Right lobe of liver (tissue), 6 donors: ENCODE data around the gene GRIA4. TPM values are rescaled to one million over a fixed set of nuclear protein-coding genes. Genes with fewer than 3 reads are reported as not detected.

Experiments used
- ATAC-seq, 4 donors: fragments of 200-7000 bp; cut with Tn5 transposase; one replicate each; pipeline ENCODE4 v1.9.1; 2020; ENCODE audit warnings: mild to moderate bottlenecking in 4 of 4, moderate library complexity in 4 of 4
- DNase-seq, 3 donors: peaks; one replicate each; pipeline ENCODE4 v3.0.0-alpha.2; 2020
- H3K27ac ChIP-seq, 3 donors: fragments of 200-600 bp; one replicate each; pipeline ENCODE4 v1.8.0; 2022
- H3K27me3 ChIP-seq, 2 donors: fragments of 200-600 bp; one replicate each; pipeline ENCODE4 v1.8.0; 2022
- H3K36me3 ChIP-seq, 4 donors: fragments of 200-600 bp; sonication (generic) in 1 of 4; one replicate each; pipeline versions ENCODE4 v1.5.1 to v1.8.0; 2017 to 2022; ENCODE audit warnings: control low read depth in 1 of 4
- H3K4me1 ChIP-seq, 4 donors: fragments of 200-600 bp; sonication (generic) in 1 of 4; one replicate each; pipeline versions ENCODE4 v1.5.1 to v1.8.0; 2017 to 2022; ENCODE audit warnings: control low read depth in 1 of 4
- H3K4me3 ChIP-seq, 3 donors: fragments of 200-600 bp; one replicate each; pipeline ENCODE4 v1.8.0; 2022
- H3K9me3 ChIP-seq, 4 donors: fragments of 200-600 bp; sonication (generic) in 1 of 4; one replicate each; pipeline versions ENCODE4 v1.5.1 to v1.8.0; 2017 to 2022; ENCODE audit warnings: control low read depth in 1 of 4
- CTCF ChIP-seq, 4 donors: fragments of 200-600 bp in 3 of 4; fragments of 450-650 bp in 1 of 4; IDR thresholded peaks; one replicate each; pipeline versions ENCODE4 v1.5.1 to v1.8.0; 2016 to 2022; ENCODE audit warnings: antibody characterized with exemption in 4 of 4, mild to moderate bottlenecking in 2 of 4
- POLR2A ChIP-seq: fragments of 450-650 bp; IDR thresholded peaks from one replicate; pipeline ENCODE4 v1.6.1; 2017; ENCODE audit warnings: antibody characterized with exemption, mild to moderate bottlenecking
- WGBS: methylation state at CpG from one replicate; pipeline ENCODE4 v1.1.6; 2018; ENCODE audit warnings: low coverage, low lambda C conversion rate; ENCODE audit not compliant: insufficient coverage; ENCODE audit errors: missing lambda C conversion rate; 5-methylcytosine and 5-hydroxymethylcytosine counted together
- intact Hi-C, 2 donors: fragments of 100-400 bp; cut with DNase I; formaldehyde crosslinking; loops; one replicate each; pipeline versions ENCODE4 v1.11.2 to v1.14.1; 2022
- total RNA-seq, 6 experiments: library from RNA; depleted of rRNA in 2 of 6; stranded (reverse); fragments of >200 nt in 2 of 6; fragmentation: NEBNext Ultra II Directional in 3 of 6; extraction: Animal tissue kit (Norgen Biotek cat#: 25700) in 3 of 6; gene quantifications; one replicate each; pipeline versions ENCODE4 v1.1.0 to v1.2.4, GENCODE V29; 2016 to 2023
- donor health status: DM: no; HTN: yes; CAD: no.
- donor health status: DM: no; HTN: no; CAD: no.
- donor health status: DM: no; HTN: no; CAD: no.
- donor health status: DM: no; HTN: yes; CAD: no.
- donor health status: DM: no; HTN: yes; CAD: no.

GRIA4 gene
- total RNA-seq, 6 experiments from 2014 or later: 0.24 TPM; not detected in 5

GRCh38 chr11:106011481-106011880, 401.6 kb downstream of the GRIA4 start:
- intact Hi-C loops: no loop called here
- 74% methylated on average over 2 of the region's 2 CpGs for WGBS
- DNase-seq: no peak

GRCh38 chr11:106012744-106013143, 402.9 kb downstream of the GRIA4 start:
- no peak for DNase-seq
- H3K9me3 ChIP-seq: no peaks in the 10 kb centered on the region
- H3K4me1 ChIP-seq: no peaks in the 10 kb centered on the region
- no peak for ATAC-seq
- no peaks in the 10 kb centered on the region for H3K27me3 ChIP-seq
- H3K4me3 ChIP-seq: no peak overlapping the region
- no peak for TF ChIP-seq POLR2A
- no peak for TF ChIP-seq CTCF (IDR thresholded peaks at IDR 0.05)
- WGBS: 76% methylated on average over 3 of the region's 3 CpGs
- intact Hi-C loops: no loop called here
- H3K27ac ChIP-seq: no peak overlapping the region
- H3K36me3 ChIP-seq: peaks cover 0 to 21% (median 7%) of the 10 kb centered on the region in 4 donors

More at GRCh38 chr11:106011481-106011880, 401.6 kb downstream of the GRIA4 start:
- TF ChIP-seq POLR2A (no peak), CTCF (IDR thresholded peaks at IDR 0.05) (no peak)
- Histone ChIP-seq H3K27ac (no peak overlapping the region), H3K36me3 (peaks cover 0 to 21% (median 7%) of the 10 kb centered on the region in 4 donors), H3K27me3 (no peaks in the 10 kb centered on the region), H3K9me3 (no peaks in the 10 kb centered on the region), H3K4me1 (no peaks in the 10 kb centered on the region), H3K4me3 (no peak overlapping the region)
- no peak for ATAC-seq

- intact Hi-C loops: no loop called here
- Histone ChIP-seq H3K27me3 (no peaks in the 10 kb centered on the region), H3K9me3 (no peaks in the 10 kb centered on the region), H3K4me3 (no peak overlapping the region), H3K4me1 (no peaks in the 10 kb centered on the region), H3K27ac (peak overlapping the region in 1 of 3 donors; percentile 34), H3K36me3 (peaks cover 0 to 13% (median 7%) of the 10 kb centered on the region in 4 donors)
- DNase-seq (no peak), ATAC-seq (peak in 2 of 4 donors; percentile 40 to 65)
- TF ChIP-seq POLR2A: no peak
- TF ChIP-seq CTCF (IDR thresholded peaks at IDR 0.05): no peak
- WGBS: 34% methylated on average over 2 of the region's 2 CpGs
Measured at GRCh38 chr11:106014035-106014434, 404.2 kb downstream of the GRIA4 start.

- WGBS: 72% methylated on average over 2 of the region's 2 CpGs
- ATAC-seq (no peak), DNase-seq (no peak)
- H3K36me3 ChIP-seq: peaks cover 0 to 9% (median 5%) of the 10 kb centered on the region in 4 donors
- no peaks in the 10 kb centered on the region for H3K9me3 ChIP-seq
- no peaks in the 10 kb centered on the region for H3K4me1 ChIP-seq
- no peak for TF ChIP-seq POLR2A
- TF ChIP-seq CTCF (IDR thresholded peaks at IDR 0.05): no peak
- no peak overlapping the region for H3K27ac ChIP-seq
- H3K4me3 ChIP-seq: no peak overlapping the region
- intact Hi-C loops: no loop called here
- H3K27me3 ChIP-seq: no peaks in the 10 kb centered on the region
Measured at GRCh38 chr11:106014620-106015019, 404.7 kb downstream of the GRIA4 start.

- WGBS: 63% methylated on average over 2 of the region's 2 CpGs
- Histone ChIP-seq H3K27ac (no peak overlapping the region), H3K9me3 (no peaks in the 10 kb centered on the region), H3K4me3 (no peak overlapping the region), H3K4me1 (no peaks in the 10 kb centered on the region), H3K27me3 (no peaks in the 10 kb centered on the region), H3K36me3 (peaks cover 0 to 5% (median 3%) of the 10 kb centered on the region in 4 donors)
- TF ChIP-seq CTCF (IDR thresholded peaks at IDR 0.05) (no peak), POLR2A (no peak)
- no peak for ATAC-seq
- intact Hi-C loops: no loop called here
- DNase-seq: no peak
Measured at GRCh38 chr11:106015066-106015465, 405.2 kb downstream of the GRIA4 start.
